GM19372 (cell line): ENCODE measurements around the gene C1orf167.
A peak's percentile ranks its signal among the peaks of the same experiment; 100 is the strongest.

Experiments
- ATAC-seq: cut with Tn5 transposase; IDR thresholded peaks from one replicate; pipeline ENCODE4 v1.9.1; 2021; ENCODE audit warnings: mild to moderate bottlenecking, low read depth, moderate library complexity; ENCODE audit not compliant: unreplicated experiment

C1orf167 gene

DNA sequence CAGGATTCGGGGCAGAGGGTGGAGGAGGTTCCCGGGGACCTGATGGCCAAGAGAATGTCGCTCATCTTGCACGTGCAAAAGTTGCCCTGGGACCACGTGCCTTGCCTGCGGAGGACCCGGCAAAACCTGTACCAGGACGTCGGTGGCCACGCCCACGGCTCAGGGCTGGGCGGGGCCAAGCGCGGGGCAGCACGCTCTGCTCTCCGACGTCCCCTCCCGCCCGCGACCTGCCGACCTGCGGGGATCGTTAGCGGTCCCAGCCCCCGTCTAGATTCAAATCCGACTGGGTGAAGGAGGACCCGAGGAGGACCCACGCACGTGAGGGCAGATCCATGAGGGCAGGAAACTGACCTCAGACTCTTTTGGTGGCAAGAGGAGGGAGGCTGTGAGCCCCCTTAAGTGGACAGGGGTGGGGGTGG, at the start of gene C1orf167:
C1orf167 (plus strand) TSS at position 206 of the 419 bp plus-strand sequence. CDS start 2,208 bp downstream, outside the sequence.
- ATAC-seq, result no peak

GRCh38 chr1:11712285-11712684, 49.7 kb upstream of the C1orf167 start:
- ATAC-seq, result no peak

DNA sequence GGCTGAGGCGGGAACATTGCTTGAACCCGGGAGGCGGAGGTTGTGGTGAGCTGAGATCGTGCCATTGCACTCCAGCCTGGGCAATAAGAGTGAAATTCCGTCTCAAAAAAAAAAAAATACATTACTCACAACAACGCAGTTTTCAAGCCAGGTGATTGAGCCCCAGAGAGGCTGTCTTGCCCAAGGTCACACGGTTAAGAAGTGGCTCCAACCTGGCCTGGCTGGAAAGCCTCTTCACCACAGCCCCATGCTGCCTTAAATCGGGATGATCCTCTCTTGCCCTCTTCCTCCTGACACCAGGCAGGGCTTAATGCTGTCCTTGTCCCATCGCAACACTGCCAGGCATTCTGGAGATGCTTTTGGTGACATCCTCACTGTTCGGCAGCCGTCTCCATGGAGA, 48.9 kb upstream of the C1orf167 start:
- ATAC-seq, result no peak

- no peak for ATAC-seq
These were observed 47.0 kb upstream of the C1orf167 start for GRCh38 chr1:11714831-11715575.

DNA sequence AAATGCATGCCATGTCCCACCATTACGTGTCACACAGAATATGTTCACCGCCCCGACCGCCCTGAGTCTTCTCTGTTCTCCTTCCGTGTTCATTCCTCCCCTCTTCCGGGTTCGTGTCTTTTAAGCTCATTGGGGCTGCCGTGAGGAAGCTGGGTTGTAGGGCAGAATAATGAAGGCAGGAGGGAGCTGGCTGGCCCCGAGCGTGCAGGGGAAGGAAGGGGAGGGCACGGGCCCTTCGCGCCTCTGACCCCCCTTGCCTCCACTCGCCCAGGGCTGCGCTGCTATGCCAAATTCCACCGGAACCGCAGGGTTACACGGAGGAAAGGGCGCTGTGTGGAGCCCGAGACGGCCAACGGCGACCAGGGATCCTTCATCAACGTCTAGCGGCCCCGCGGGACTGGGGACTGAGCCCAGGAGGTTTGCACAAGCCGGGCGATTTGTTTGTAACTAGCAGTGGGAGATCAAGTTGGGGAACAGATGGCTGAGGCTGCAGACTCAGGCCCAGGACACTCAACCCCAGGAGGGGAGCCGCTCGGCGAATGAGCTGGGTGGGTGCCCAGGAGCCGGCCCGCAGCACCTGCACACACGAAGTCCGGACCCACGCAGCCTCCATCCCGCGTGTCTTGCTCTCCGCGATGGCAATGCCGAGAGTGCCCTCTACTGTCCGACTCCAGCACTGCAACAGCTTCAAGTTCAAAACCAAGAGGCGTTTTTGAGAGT, 42.5 kb upstream of the C1orf167 start:
- no peak for ATAC-seq

GRCh38 chr1:11720033-11720376, 42.0 kb upstream of the C1orf167 start:
- no peak for ATAC-seq

DNA sequence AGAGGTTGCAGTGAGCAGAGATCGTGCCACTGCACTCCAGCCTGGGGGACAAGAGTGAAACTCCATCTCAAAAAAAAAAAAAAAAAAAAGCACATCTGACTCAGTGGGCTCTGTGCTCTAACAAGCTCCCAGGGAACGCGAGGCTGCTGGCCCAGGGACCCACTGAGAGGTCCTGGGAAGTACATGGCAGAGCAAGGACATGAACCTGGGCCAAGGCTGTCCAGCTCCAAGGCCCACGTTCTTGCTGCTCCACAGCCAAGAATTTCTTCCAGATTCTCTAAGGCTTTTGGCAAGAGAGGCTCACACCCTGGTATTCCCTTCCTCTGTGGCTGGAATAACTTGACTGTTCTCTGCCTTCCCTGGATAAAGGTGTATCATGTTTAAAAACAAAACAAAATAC, 41.5 kb upstream of the C1orf167 start:
- ATAC-seq, result no peak

- ATAC-seq, result no peak
These were observed 40.7 kb upstream of the C1orf167 start for GRCh38 chr1:11721311-11721710.

- no peak for ATAC-seq
These were observed 39.5 kb upstream of the C1orf167 start for GRCh38 chr1:11722538-11722937.

GRCh38 chr1:11725616-11726015, 36.4 kb upstream of the C1orf167 start:
- ATAC-seq, result no peak

- no peak for ATAC-seq
These were observed 34.9 kb upstream of the C1orf167 start for GRCh38 chr1:11727119-11727518.

DNA sequence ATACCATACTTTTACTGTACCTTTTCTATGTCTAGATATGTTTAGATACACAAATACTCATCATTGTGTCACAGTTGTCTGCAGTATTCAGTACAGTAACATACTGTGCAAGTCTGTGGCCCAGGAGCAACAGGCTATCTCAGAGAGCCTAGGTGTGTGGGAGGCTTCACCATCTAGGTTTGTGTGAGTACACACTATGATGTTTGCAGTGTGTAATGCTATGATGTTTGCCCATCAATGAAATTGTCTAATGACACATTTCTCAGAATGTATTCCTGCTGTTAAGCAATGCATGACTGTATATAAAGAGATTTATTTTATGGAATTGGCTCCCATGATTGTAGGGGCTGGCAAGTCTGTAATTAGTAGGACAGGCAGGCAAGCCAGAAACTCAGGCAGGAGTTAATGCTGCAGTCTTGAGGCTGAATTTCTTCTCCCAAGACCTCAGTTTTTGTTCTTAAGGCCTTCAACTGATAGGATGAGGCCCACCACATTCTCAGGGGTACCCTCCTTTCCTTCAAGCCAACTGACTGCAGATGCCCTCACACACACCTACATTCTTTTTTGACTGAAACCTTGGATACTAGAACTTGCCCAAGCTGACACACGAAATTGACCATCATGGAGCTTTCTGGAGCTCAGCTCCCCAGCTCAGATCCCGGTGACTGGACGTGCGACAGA, 33.7 kb upstream of the C1orf167 start:
- ATAC-seq, result no peak

DNA sequence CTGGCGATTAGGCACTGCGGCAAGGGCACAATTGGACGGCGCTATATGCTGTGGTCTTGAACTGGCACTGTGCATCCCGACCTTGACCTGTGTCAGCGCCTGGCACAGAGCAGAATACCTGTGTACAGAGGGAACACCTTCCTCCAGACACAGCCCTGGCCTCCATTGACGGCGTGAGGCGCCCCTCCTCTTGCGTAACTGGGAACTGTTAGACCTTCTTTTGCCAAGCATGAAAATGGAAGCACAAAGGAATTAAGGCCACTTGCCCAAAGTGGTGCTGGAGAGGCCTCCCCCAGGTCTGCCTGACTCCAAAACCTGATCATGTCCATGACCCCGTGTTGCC, 32.9 kb upstream of the C1orf167 start:
- ATAC-seq, result no peak

- no peak for ATAC-seq
These were observed 32.2 kb upstream of the C1orf167 start for GRCh38 chr1:11729498-11730428.

- no peak for ATAC-seq
These were observed 31.5 kb upstream of the C1orf167 start for GRCh38 chr1:11730429-11730891.

DNA sequence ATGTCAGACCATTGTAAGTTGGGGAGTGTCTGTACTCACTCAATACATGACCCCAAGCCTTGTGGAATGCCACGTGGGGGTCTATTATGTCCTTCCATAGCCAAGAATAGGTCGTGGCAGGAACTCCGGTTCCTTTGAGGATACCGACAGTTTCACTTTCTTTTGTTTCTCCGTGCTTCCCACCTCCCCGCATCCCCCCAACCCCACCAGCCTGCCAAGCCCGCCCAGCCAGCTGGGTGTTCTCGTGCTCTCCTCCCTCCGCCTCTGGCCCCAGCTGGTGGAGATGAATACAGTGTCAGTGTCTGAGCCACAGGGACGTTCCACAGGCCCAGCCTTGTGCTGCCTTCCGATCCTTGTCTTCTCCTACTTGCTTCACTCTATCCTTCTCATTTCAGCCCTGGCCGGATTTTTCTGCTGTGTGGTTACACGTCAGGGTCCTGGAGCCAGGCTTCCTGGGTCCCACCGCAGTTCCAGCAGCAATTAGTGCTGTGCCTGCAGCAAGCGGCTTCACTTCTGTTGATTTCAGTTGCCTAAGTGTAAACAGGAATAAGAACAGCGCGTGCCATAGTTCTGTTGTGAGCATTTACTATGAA, 30.2 kb upstream of the C1orf167 start:
- no peak for ATAC-seq

DNA sequence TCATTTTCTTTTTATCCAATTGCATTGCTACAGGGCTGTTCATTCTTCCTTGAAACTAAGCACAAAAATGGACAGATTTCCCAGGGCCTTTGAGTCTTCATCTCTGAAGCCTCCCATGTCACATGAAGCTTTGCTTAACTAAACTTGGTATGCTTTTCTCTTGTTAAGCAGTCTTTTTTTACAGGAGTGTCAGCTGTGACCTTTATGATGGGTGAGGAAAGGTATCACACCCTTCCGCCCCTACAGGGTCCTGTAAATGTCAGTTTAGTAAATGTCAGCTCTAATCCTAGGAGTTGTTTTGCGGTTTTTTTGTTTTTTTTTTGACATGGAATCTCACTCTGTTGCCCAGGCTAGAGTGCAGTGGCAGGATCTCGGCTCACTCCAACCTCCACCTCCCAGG, 28.7 kb upstream of the C1orf167 start:
- ATAC-seq, result no peak

DNA sequence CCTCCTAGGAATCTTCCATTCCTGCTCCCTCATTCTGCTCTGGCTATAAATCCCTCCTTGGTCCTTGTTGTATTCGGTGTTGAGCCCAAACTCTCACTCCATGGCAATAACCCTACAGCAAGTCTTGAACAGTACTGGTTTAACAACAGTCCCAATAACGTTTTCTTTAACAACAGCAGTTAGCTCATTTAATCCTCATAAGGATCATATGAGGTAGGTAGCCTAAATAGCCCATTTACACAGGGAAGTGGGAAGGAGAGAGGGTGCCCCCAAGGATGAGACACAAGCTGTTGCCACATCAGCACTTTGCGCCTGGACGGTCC, 26.5 kb upstream of the C1orf167 start:
- ATAC-seq, result no peak

DNA sequence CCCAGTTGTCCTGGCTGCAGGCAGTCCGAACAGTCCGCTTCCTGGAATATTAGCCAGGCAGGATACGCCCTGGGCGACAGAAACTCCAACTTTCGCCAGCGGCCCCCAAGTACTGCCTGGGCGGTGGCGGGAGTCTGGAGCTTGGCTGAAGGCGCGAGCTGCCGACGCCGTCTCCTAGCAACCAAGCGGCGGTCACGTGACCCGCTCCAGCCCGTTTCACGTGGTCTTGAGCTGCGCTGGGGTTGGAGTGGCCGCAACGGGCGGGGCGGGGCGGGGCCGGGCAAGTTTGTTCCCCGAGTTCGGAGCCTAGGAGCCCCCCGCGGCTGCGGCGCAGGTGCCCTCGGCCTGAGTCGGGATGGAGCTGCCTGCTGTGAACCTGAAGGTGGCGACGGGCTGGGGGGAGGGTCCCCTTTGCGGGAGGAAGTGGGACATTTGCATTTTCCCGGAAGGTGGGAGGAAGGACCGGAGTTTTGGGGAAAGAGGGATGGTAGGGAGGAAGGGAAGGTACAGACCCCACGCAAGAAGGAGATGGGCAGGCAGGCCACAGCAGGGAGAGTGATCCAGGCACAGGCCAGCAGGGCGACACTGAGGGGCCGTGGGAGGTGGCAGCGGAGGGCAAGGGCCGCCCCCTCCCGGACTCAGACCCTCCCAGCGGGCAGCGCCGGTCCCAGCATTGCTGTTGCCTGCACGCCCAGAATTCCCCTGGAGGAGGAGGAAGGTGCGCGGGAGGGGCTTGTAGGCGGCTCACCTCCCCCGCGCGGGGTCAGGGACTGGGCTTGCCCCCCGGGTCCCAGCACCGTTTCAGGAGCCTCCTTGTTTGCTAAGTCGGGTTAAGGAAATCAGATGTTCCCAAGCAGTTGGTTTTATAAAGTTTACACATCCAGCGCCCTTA, 25.9 kb upstream of the C1orf167 start, which contains the start of gene AGTRAP:
AGTRAP (plus strand) TSS at position 283 of the 892 bp plus-strand sequence; CDS start at position 356, 73 bp downstream.
- ATAC-seq, result peak; percentile 62
